Left lung (tissue), 10 donors: ENCODE measurements around the gene RTN4RL1. TPM values are rescaled to one million over a fixed set of nuclear protein-coding genes. Genes with fewer than 3 reads are reported as not detected.
A peak's percentile ranks its signal among the peaks of the same experiment; 100 is the strongest.

ENCODE experiments used
- ATAC-seq: fragments of 200-7000 bp; cut with Tn5 transposase; one replicate; pipeline ENCODE4 v1.9.1; 2020; ENCODE audit warnings: moderate library complexity
- DNase-seq, 4 donors: peaks; one replicate each; pipeline ENCODE4 v3.0.0-alpha.2; 2013 to 2020
- H3K27ac ChIP-seq, 2 donors: fragments of 200-600 bp; sonication (generic) in 1 of 2; one replicate each; pipeline versions ENCODE4 v1.5.0 to v1.8.0; 2020 to 2021
- H3K27me3 ChIP-seq, 2 donors: fragments of 200-600 bp; sonication (generic) in 1 of 2; one replicate each; pipeline versions ENCODE4 v1.5.0 to v1.8.0; 2020 to 2021
- H3K36me3 ChIP-seq, 2 donors: fragments of 200-600 bp; sonication (generic) in 1 of 2; one replicate each; pipeline versions ENCODE4 v1.5.0 to v1.8.0; 2020 to 2021
- H3K4me1 ChIP-seq, 2 donors: fragments of 200-600 bp; one replicate each; pipeline ENCODE4 v1.8.0; 2021
- H3K4me3 ChIP-seq, 2 donors: fragments of 200-600 bp; sonication (generic) in 1 of 2; one replicate each; pipeline versions ENCODE4 v1.5.0 to v1.8.0; 2020 to 2021; ENCODE audit warnings: mild to moderate bottlenecking in 1 of 2
- H3K9me3 ChIP-seq, 2 donors: fragments of 200-600 bp; sonication (generic) in 1 of 2; one replicate each; pipeline versions ENCODE4 v1.5.0 to v1.8.0; 2020 to 2021
- CTCF ChIP-seq, 2 donors: fragments of 200-600 bp; sonication (generic) in 1 of 2; IDR thresholded peaks; one replicate each; pipeline versions ENCODE4 v1.5.0 to v1.8.0; 2021; ENCODE audit warnings: antibody characterized with exemption in 2 of 2
- intact Hi-C, 2 donors: fragments of 100-400 bp; cut with DNase I; formaldehyde crosslinking; loops; one replicate each; pipeline versions ENCODE4 v1.11.2 to v1.14.2; 2022
- polyA plus RNA-seq, 6 donors: library from polyadenylated mRNA; unstranded; fragments of 120-200 nt; gene quantifications; one replicate each; pipeline ENCODE4 v1.2.1, GENCODE V29; 2013; ENCODE audit not compliant: insufficient read length in 6 of 6
- total RNA-seq, 2 donors: library from RNA; stranded (reverse); fragmentation: NEBNext Ultra II Directional; extraction: Animal tissue kit (Norgen Biotek cat#: 25700); gene quantifications; one replicate each; pipeline ENCODE4 v1.2.1, GENCODE V29; 2021
- donor health status: DM: no; HTN: yes; CAD: no.
- donor health status: DM: no; HTN: no; CAD: no.

RTN4RL1 gene
- total and polyA plus RNA-seq, 8 donors: 0.34 to 5.1 (median 0.51) TPM

- DNase-seq (no peak), ATAC-seq (no peak)
- H3K27me3 ChIP-seq: peaks cover 0 to 35% of the 10 kb centered on the region in 2 donors
- intact Hi-C loops: no loop called here
- no peak overlapping the region for H3K27ac ChIP-seq
- H3K4me3 ChIP-seq: no peak overlapping the region
- no peaks in the 10 kb centered on the region for H3K36me3 ChIP-seq
- no peak for TF ChIP-seq CTCF (IDR thresholded peaks at IDR 0.05)
- H3K4me1 ChIP-seq: no peaks in the 10 kb centered on the region
- no peaks in the 10 kb centered on the region for H3K9me3 ChIP-seq
These were observed 91.0 kb downstream of the RTN4RL1 start for GRCh38 chr17:1933875-1934715.

- intact Hi-C loops: no loop called here
- TF ChIP-seq CTCF (IDR thresholded peaks at IDR 0.05): no peak
- DNase-seq (peak in 1 of 4 donors; percentile 59), ATAC-seq (peak; percentile 83)
- H3K4me3 ChIP-seq: no peak overlapping the region
- H3K9me3 ChIP-seq: no peaks in the 10 kb centered on the region
- no peaks in the 10 kb centered on the region for H3K4me1 ChIP-seq
- H3K27me3 ChIP-seq: peaks cover 0 to 38% of the 10 kb centered on the region in 2 donors
- H3K27ac ChIP-seq: no peak overlapping the region
- no peaks in the 10 kb centered on the region for H3K36me3 ChIP-seq
These were observed 93.1 kb downstream of the RTN4RL1 start for GRCh38 chr17:1931844-1932579.

- H3K27ac ChIP-seq: no peak overlapping the region
- H3K9me3 ChIP-seq: no peaks in the 10 kb centered on the region
- intact Hi-C loops: no loop called here
- TF ChIP-seq CTCF (IDR thresholded peaks at IDR 0.05): no peak
- H3K4me3 ChIP-seq: no peak overlapping the region
- H3K4me1 ChIP-seq: no peaks in the 10 kb centered on the region
- H3K27me3 ChIP-seq: peaks cover 0 to 37% of the 10 kb centered on the region in 2 donors
- DNase-seq (no peak), ATAC-seq (no peak)
- H3K36me3 ChIP-seq: no peaks in the 10 kb centered on the region
These were observed 94.8 kb downstream of the RTN4RL1 start for GRCh38 chr17:1930337-1930645.

GRCh38 chr17:1928976-1929375 is 96.2 kb downstream of the RTN4RL1 start:
- Histone ChIP-seq H3K27me3 (peaks cover 0 to 45% of the 10 kb centered on the region in 2 donors), H3K27ac (no peak overlapping the region), H3K4me3 (no peak overlapping the region), H3K36me3 (no peaks in the 10 kb centered on the region), H3K9me3 (no peaks in the 10 kb centered on the region), H3K4me1 (no peaks in the 10 kb centered on the region)
- no peak for DNase-seq
- intact Hi-C loops: no loop called here
- ATAC-seq: no peak
- no peak for TF ChIP-seq CTCF (IDR thresholded peaks at IDR 0.05)

GRCh38 chr17:1920948-1921351 is 104.2 kb downstream of the RTN4RL1 start:
- Histone ChIP-seq H3K4me1 (no peaks in the 10 kb centered on the region), H3K9me3 (no peaks in the 10 kb centered on the region), H3K27me3 (peaks cover 0 to 15% of the 10 kb centered on the region in 2 donors), H3K4me3 (no peak overlapping the region), H3K27ac (no peak overlapping the region), H3K36me3 (no peaks in the 10 kb centered on the region)
- ATAC-seq: no peak
- TF ChIP-seq CTCF (IDR thresholded peaks at IDR 0.05): no peak
- intact Hi-C loops: no loop called here
- DNase-seq: peak in 1 of 4 donors; percentile 71
